Esophagus muscularis mucosa (tissue), 4 donors: Measurements from ENCODE around the gene STMND1.

Experiments
- CTCF ChIP-seq, 3 experiments: fragments of 200-600 bp in 2 of 3; fragments of 450-650 bp in 1 of 3; sonication (generic) in 2 of 3; IDR thresholded peaks; one replicate each; pipeline ENCODE4 v1.5.1; 2017 to 2019; ENCODE audit warnings: antibody characterized with exemption in 3 of 3, mild to moderate bottlenecking in 2 of 3, moderate library complexity in 1 of 3
- EP300 ChIP-seq: sonication (generic); formaldehyde crosslinking; IDR thresholded peaks from one replicate; pipeline ENCODE4 v1.6.1; 2017; ENCODE audit warnings: antibody characterized with exemption
- POLR2AphosphoS5 ChIP-seq, 2 donors: sonication (generic); formaldehyde crosslinking; IDR thresholded peaks; one replicate each; pipeline ENCODE4 v1.6.1; 2017; ENCODE audit warnings: antibody characterized with exemption in 2 of 2

- no peak for TF ChIP-seq CTCF (IDR thresholded peaks at IDR 0.05)
- no peak for TF ChIP-seq EP300
- TF ChIP-seq POLR2AphosphoS5 (IDR thresholded peaks at IDR 0.05) = no peak
These were observed 48.2 kb downstream of the STMND1 start for GRCh38 chr6:17150096-17150495.
